ENCODE data around the gene GRM1.

Gene GRM1

DNA sequence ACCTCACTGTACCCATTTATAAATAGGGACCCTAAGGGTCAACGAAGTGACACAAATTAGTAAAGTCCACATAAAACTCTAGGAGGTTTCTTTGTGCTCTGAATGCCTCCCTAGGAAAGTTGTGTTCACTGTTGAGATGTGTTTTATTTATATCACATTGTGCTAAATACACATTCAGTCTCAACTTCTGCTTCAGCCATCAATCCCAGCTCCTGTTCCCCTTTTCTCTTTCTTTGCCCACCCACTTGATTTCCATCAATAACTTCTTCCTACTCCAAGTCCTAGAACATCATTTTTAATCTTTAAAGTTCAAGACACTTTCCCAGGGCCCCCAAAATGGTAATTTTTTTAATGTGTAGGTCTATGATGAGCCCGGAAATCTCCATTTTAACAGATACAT, 306.5 kb downstream of the GRM1 start:
- H3K4me3 Mint-ChIP-seq = no peak overlapping the region
- H3K27ac Mint-ChIP-seq = no peak overlapping the region
- H3K36me3 Mint-ChIP-seq = no peaks in the 10 kb centered on the region
- no peaks in the 10 kb centered on the region for H3K4me1 Mint-ChIP-seq (ENCODE audit: low read depth)
- H3K27me3 Mint-ChIP-seq = no peaks in the 10 kb centered on the region
- H3K9me3 Mint-ChIP-seq (ENCODE audit: low read depth) = no peaks in the 10 kb centered on the region

GRCh38 chr6:146336191-146336590, 307.3 kb downstream of the GRM1 start:
- Mint-ChIP-seq H3K4me1 (ENCODE audit: low read depth) (no peaks in the 10 kb centered on the region), H3K4me3 (no peak overlapping the region), H3K27ac (no peak overlapping the region), H3K9me3 (ENCODE audit: low read depth) (no peaks in the 10 kb centered on the region), H3K36me3 (no peaks in the 10 kb centered on the region), H3K27me3 (no peaks in the 10 kb centered on the region)

DNA sequence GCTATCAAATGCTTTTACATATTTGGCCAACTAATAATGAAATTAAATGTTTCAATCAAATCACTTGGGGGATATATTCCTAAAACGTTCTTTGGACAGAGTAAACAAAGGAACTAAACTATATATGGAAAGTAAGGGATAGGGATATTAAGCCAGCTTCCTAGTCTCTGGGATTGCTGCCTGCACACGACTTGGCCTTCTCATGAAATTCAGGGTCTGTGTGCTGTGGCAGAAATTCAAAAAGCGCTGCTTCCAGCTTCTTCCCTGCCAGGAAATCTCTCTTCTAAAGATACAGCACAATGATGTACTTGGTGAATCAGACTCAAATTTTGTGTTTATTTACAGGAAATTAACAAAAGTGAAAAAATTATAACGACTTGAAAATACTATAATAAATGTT, 308.5 kb downstream of the GRM1 start:
- H3K27ac Mint-ChIP-seq = no peak overlapping the region
- no peaks in the 10 kb centered on the region for H3K9me3 Mint-ChIP-seq (ENCODE audit: low read depth)
- no peaks in the 10 kb centered on the region for H3K27me3 Mint-ChIP-seq
- H3K36me3 Mint-ChIP-seq = no peaks in the 10 kb centered on the region
- H3K4me3 Mint-ChIP-seq = no peak overlapping the region
- no peaks in the 10 kb centered on the region for H3K4me1 Mint-ChIP-seq (ENCODE audit: low read depth)

DNA sequence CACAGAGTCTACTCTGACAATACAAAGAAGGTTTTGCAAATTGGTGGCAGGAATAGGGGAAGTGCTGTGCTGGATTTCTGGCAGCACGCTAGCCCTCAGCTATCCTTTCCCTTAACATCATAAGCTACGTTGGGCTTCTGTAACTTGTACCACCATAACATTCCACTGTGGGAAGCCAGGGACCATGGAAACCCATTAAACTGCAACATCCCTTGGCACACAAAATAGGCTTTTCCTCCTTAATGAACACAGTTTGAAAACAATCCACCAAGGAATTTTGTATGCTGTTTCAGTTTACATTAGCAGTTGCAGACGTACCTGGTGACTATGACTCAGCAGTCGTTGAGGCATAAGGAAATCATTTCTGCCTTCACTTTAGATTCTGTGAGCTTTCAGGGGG, 310.9 kb downstream of the GRM1 start:
- H3K4me1 Mint-ChIP-seq (ENCODE audit: low read depth) = no peaks in the 10 kb centered on the region
- H3K27me3 Mint-ChIP-seq = no peaks in the 10 kb centered on the region
- H3K9me3 Mint-ChIP-seq (ENCODE audit: low read depth) = no peaks in the 10 kb centered on the region
- no peak overlapping the region for H3K4me3 Mint-ChIP-seq
- H3K36me3 Mint-ChIP-seq = no peaks in the 10 kb centered on the region
- no peak overlapping the region for H3K27ac Mint-ChIP-seq

DNA sequence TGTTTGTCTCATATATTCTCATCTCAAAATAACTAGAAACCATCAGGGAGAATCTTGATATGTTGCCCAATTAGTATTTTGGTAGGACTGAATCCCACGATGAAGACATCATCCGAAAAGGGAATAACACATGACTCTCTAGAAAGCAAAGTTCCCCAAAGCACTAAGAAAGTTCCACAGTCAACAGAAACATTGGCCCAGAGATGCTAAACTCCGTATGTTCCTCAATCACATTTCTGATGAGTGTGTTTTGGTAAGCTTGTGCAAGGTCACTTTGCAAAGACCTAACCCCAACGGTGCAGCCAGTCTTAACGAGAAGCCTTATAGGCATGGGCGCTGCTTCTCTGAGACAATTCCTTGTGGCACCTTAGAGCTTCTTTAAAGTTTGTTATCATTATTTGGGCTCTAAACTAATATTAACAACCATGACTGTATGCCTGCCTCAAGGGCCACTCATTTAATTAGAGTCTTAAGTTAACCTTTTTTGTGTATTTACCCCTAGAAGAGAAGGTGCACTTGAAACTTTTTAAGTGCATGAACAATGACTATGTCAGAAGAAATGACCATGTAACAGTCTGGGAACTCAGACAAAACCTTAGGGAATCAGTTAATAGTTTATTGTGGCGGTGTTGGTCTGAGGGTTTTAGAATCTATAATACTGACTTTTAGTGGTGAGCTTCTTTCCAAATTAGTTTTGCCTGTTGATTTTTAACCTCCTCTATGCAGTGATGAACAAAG, 312.8 kb downstream of the GRM1 start:
- Mint-ChIP-seq H3K9me3 (ENCODE audit: low read depth) (no peaks in the 10 kb centered on the region), H3K27ac (no peak overlapping the region), H3K4me1 (ENCODE audit: low read depth) (no peaks in the 10 kb centered on the region), H3K27me3 (no peaks in the 10 kb centered on the region), H3K36me3 (no peaks in the 10 kb centered on the region), H3K4me3 (no peak overlapping the region)

DNA sequence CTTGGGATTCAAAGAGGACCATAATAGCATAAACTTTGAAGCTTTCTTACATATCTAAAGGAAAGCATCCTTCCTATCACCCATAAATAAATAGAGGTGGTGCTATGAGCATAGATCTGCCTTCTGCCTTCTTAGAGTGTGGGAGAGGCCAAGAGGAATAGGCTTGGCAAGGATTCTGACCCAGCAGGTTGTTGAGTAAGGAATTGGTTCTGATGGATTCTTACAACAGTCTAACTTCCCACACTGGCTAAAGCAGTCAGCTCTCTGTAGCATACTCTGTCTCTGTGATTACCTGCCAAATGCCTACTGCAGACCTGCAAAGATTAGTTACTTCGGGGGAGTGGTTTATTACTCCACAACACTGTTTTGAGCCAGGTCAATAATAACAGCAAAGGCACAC, 316.7 kb downstream of the GRM1 start:
- H3K27ac Mint-ChIP-seq = no peak overlapping the region
- no peaks in the 10 kb centered on the region for H3K27me3 Mint-ChIP-seq
- no peaks in the 10 kb centered on the region for H3K36me3 Mint-ChIP-seq
- no peaks in the 10 kb centered on the region for H3K9me3 Mint-ChIP-seq (ENCODE audit: low read depth)
- no peak overlapping the region for H3K4me3 Mint-ChIP-seq
- H3K4me1 Mint-ChIP-seq (ENCODE audit: low read depth) = no peaks in the 10 kb centered on the region

GRCh38 chr6:146347090-146347489, 318.2 kb downstream of the GRM1 start:
- Mint-ChIP-seq H3K36me3 (no peaks in the 10 kb centered on the region), H3K9me3 (ENCODE audit: low read depth) (no peaks in the 10 kb centered on the region)

GRCh38 chr6:146347690-146348089, 318.8 kb downstream of the GRM1 start:
- Mint-ChIP-seq H3K27ac (no peak overlapping the region), H3K4me3 (no peak overlapping the region), H3K27me3 (no peaks in the 10 kb centered on the region), H3K36me3 (no peaks in the 10 kb centered on the region), H3K9me3 (ENCODE audit: low read depth) (no peaks in the 10 kb centered on the region), H3K4me1 (ENCODE audit: low read depth) (no peaks in the 10 kb centered on the region)

More at GRCh38 chr6:146347090-146347489, 318.2 kb downstream of the GRM1 start:
- no peak overlapping the region for H3K4me3 Mint-ChIP-seq
- H3K4me1 Mint-ChIP-seq (ENCODE audit: low read depth) = no peaks in the 10 kb centered on the region
- no peaks in the 10 kb centered on the region for H3K27me3 Mint-ChIP-seq
- no peak overlapping the region for H3K27ac Mint-ChIP-seq

DNA sequence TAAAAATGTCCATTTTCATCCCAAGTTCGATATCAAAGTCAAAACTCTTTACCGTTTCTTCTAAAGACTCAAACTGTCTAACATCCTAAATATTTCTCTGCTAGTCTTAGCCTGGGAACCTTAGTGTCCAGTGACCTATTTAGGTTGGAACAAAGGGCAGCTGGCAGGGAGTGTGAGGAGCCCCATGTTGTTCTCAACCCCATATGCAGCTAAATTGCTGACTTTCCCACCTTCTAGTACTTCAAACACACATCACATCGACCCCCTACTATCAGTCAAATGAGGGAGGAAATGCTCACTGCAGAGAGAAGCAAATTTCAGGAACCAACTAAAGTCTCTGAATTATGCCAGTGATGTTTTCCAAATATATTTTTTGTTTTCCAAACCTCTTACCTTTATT, 322.2 kb downstream of the GRM1 start:
- Mint-ChIP-seq H3K27ac (no peak overlapping the region), H3K27me3 (no peaks in the 10 kb centered on the region), H3K4me3 (no peak overlapping the region), H3K36me3 (no peaks in the 10 kb centered on the region), H3K9me3 (ENCODE audit: low read depth) (no peaks in the 10 kb centered on the region), H3K4me1 (ENCODE audit: low read depth) (no peaks in the 10 kb centered on the region)

DNA sequence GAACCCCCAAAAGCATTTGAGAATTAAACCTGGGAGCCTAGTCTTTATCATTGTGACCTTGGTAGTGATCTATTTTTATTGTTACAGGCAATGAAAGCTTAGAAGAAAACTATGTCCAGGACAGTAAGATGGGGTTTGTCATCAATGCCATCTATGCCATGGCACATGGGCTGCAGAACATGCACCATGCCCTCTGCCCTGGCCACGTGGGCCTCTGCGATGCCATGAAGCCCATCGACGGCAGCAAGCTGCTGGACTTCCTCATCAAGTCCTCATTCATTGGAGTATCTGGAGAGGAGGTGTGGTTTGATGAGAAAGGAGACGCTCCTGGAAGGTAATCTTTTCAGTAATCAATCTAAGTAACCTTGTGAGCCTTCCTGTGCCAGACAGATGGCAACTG, 323.3 kb downstream of the GRM1 start:
- Mint-ChIP-seq H3K27ac (no peak overlapping the region), H3K4me3 (no peak overlapping the region), H3K27me3 (no peaks in the 10 kb centered on the region), H3K4me1 (ENCODE audit: low read depth) (no peaks in the 10 kb centered on the region), H3K9me3 (ENCODE audit: low read depth) (no peaks in the 10 kb centered on the region), H3K36me3 (no peaks in the 10 kb centered on the region)

- no peaks in the 10 kb centered on the region for H3K27me3 Mint-ChIP-seq
- no peak overlapping the region for H3K27ac Mint-ChIP-seq
- no peaks in the 10 kb centered on the region for H3K9me3 Mint-ChIP-seq (ENCODE audit: low read depth)
- no peaks in the 10 kb centered on the region for H3K4me1 Mint-ChIP-seq (ENCODE audit: low read depth)
- H3K36me3 Mint-ChIP-seq = no peaks in the 10 kb centered on the region
- H3K4me3 Mint-ChIP-seq = no peak overlapping the region
Measured at GRCh38 chr6:146354451-146354850, 325.6 kb downstream of the GRM1 start.

DNA sequence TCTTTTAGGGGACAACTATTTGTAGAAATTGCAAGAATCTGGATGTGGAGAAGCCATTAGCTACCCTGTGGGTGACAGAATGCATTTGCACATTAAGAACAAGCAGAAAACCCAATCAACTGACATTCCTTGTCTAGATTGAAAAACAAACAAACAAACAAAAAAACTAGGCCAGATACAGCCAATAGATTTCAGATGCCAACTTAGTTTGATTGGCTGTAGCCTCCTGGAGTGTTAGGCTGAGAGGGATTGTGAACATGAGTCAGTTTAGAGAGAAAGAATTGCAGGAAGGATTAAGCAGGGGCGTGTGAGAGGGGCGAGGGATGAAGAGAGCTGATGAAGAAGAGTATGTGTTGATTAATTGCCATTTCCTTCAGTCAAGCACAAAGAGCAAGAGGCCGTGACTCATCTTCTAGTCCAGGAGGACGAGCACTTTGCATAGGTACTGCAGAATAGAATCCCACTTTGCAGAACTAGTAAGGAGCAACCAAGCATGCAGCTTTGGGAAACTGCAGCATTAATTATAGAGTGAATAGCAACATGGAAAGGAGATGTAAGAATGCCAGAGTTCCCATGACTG, 326.7 kb downstream of the GRM1 start:
- no peaks in the 10 kb centered on the region for H3K27me3 Mint-ChIP-seq
- no peak overlapping the region for H3K4me3 Mint-ChIP-seq
- no peaks in the 10 kb centered on the region for H3K4me1 Mint-ChIP-seq (ENCODE audit: low read depth)
- no peaks in the 10 kb centered on the region for H3K9me3 Mint-ChIP-seq (ENCODE audit: low read depth)
- no peak overlapping the region for H3K27ac Mint-ChIP-seq
- H3K36me3 Mint-ChIP-seq = no peaks in the 10 kb centered on the region

GRCh38 chr6:146357578-146358430, 328.9 kb downstream of the GRM1 start:
- H3K27ac Mint-ChIP-seq = no peak overlapping the region
- no peaks in the 10 kb centered on the region for H3K9me3 Mint-ChIP-seq (ENCODE audit: low read depth)
- no peaks in the 10 kb centered on the region for H3K4me1 Mint-ChIP-seq (ENCODE audit: low read depth)
- no peaks in the 10 kb centered on the region for H3K27me3 Mint-ChIP-seq
- H3K4me3 Mint-ChIP-seq = no peak overlapping the region
- no peaks in the 10 kb centered on the region for H3K36me3 Mint-ChIP-seq

- no peaks in the 10 kb centered on the region for H3K36me3 Mint-ChIP-seq
- H3K27ac Mint-ChIP-seq = no peak overlapping the region
- H3K4me1 Mint-ChIP-seq (ENCODE audit: low read depth) = no peaks in the 10 kb centered on the region
- H3K27me3 Mint-ChIP-seq = no peaks in the 10 kb centered on the region
- H3K9me3 Mint-ChIP-seq (ENCODE audit: low read depth) = no peaks in the 10 kb centered on the region
- no peak overlapping the region for H3K4me3 Mint-ChIP-seq
Measured at GRCh38 chr6:146358431-146359046, 329.7 kb downstream of the GRM1 start.

- Mint-ChIP-seq H3K36me3 (no peaks in the 10 kb centered on the region), H3K4me3 (no peak overlapping the region), H3K4me1 (ENCODE audit: low read depth) (no peaks in the 10 kb centered on the region), H3K27me3 (no peaks in the 10 kb centered on the region), H3K9me3 (ENCODE audit: low read depth) (no peaks in the 10 kb centered on the region), H3K27ac (no peak overlapping the region)
Measured at GRCh38 chr6:146359131-146359530, 330.3 kb downstream of the GRM1 start.

Measured in activated naive CD8-positive, alpha-beta T cell (primary cell).